Kidney (tissue), 14 donors: ENCODE measurements around the gene PHETA2. TPM values are rescaled to one million over a fixed set of nuclear protein-coding genes. Genes with fewer than 3 reads are reported as not detected.
A peak's percentile ranks its signal among the peaks of the same experiment; 100 is the strongest.

Source experiments
- DNase-seq, 5 donors: peaks; one replicate each; pipeline ENCODE4 v3.0.0-alpha.2; 2013 to 2020
- FAIRE-seq: peaks from 2 replicates; lab custom pipeline; 2012; peaks lifted over from hg19 to GRCh38; lab: Jason Lieb, UNC
- H3K27ac ChIP-seq, 2 donors: one replicate each; pipeline ENCODE4 v1.7.0; 2013; ENCODE audit warnings: low read depth in 2 of 2, low read length in 2 of 2, inconsistent platforms in 1 of 2
- H3K27me3 ChIP-seq: one replicate; pipeline ENCODE4 v1.7.1; 2013; ENCODE audit warnings: low read length, inconsistent platforms; ENCODE audit not compliant: control insufficient read depth, insufficient read depth
- H3K36me3 ChIP-seq, 3 donors: one replicate each; pipeline versions ENCODE4 v1.7.0 to v1.7.1; 2013; ENCODE audit warnings: low read length in 3 of 3, control low read depth in 1 of 3, inconsistent platforms in 1 of 3; ENCODE audit not compliant: insufficient read depth in 3 of 3, control insufficient read depth in 2 of 3
- H3K4me1 ChIP-seq, 3 donors: one replicate each; pipeline versions ENCODE4 v1.7.0 to v1.7.1; 2013; ENCODE audit warnings: low read length in 3 of 3, inconsistent platforms in 1 of 3, low read depth in 1 of 3; ENCODE audit not compliant: control insufficient read depth in 2 of 3, insufficient read depth in 2 of 3
- H3K4me3 ChIP-seq, 3 donors: one replicate each; pipeline versions ENCODE4 v1.7.0 to v1.8.1; 2013; ENCODE audit warnings: low read length in 3 of 3, control low read depth in 1 of 3, inconsistent platforms in 1 of 3
- H3K9ac ChIP-seq, 3 donors: one replicate each; pipeline versions ENCODE4 v1.7.0 to v1.7.1; 2013; ENCODE audit warnings: low read length in 3 of 3, control low read depth in 1 of 3, inconsistent platforms in 1 of 3
- H3K9me3 ChIP-seq, 3 donors: one replicate each; pipeline versions ENCODE4 v1.7.0 to v1.7.1; 2013; ENCODE audit warnings: low read length in 3 of 3, control low read depth in 1 of 3, inconsistent platforms in 1 of 3; ENCODE audit not compliant: control insufficient read depth in 2 of 3, insufficient read depth in 1 of 3
- CTCF ChIP-seq: IDR thresholded peaks from 3 replicates; pipeline ENCODE4 v1.5.1; 2012; ENCODE audit warnings: mild to moderate bottlenecking, moderate library complexity, borderline replicate concordance; ENCODE audit not compliant: insufficient read depth; ENCODE audit errors: extremely low read depth
- intact Hi-C: fragments of 100-400 bp; cut with DNase I; formaldehyde crosslinking; loops from one replicate; pipeline ENCODE4 v1.11.1; 2022
- polyA plus RNA-seq: library from polyadenylated mRNA; stranded (reverse); fragments of 350-450 nt; fragmentation: Illumina TruSeq; extraction: RNeasy Lipid Tissue Mini Kit (QIAGEN cat#74804); gene quantifications from one replicate; pipeline ENCODE4 v1.2.3, GENCODE V29; 2014; ENCODE audit warnings: low read depth, low replicate concordance; ENCODE audit not compliant: insufficient read depth
- total RNA-seq: library from RNA; stranded (reverse); fragmentation: NEBNext Ultra II Directional; extraction: Animal tissue kit (Norgen Biotek cat#: 25700); gene quantifications from one replicate; pipeline ENCODE4 v1.2.1, GENCODE V29; 2021
- donor health status: control.
- donor health status: control.
- donor health status: control.
- donor health status: control.
- donor health status: control.
- donor health status: DM: yes; HTN: yes; CAD: no.
- donor health status: Normal renal cell carcinoma (clear cell type).

The PHETA2 gene
- total and polyA plus RNA-seq, 2 donors from 2014 or later, result 6.3 to 10.4 TPM

- no peak for FAIRE-seq
- Histone ChIP-seq H3K4me3 (no peak overlapping the region), H3K36me3 (peaks cover 0 to 6% (median 0%) of the 10 kb centered on the region in 3 donors)
Observed at GRCh38 chr22:42066126-42066761, 7.8 kb upstream of the PHETA2 start.

GRCh38 chr22:42066937-42067336 lies 7.1 kb upstream of the PHETA2 start:
- DNase-seq (peak in 1 of 5 donors; percentile 53), FAIRE-seq (no peak)
- Histone ChIP-seq H3K27me3 (no peaks in the 10 kb centered on the region), H3K9me3 (no peaks in the 10 kb centered on the region), H3K4me3 (no peak overlapping the region), H3K27ac (no peak overlapping the region), H3K9ac (no peak overlapping the region), H3K4me1 (peaks cover 3 to 16% (median 9%) of the 10 kb centered on the region in 3 donors), H3K36me3 (peaks cover 0 to 6% (median 0%) of the 10 kb centered on the region in 3 donors)
- no peak for TF ChIP-seq CTCF
- intact Hi-C loops, result no loop called here

More at GRCh38 chr22:42066126-42066761, 7.8 kb upstream of the PHETA2 start:
- TF ChIP-seq CTCF, result no peak
- Histone ChIP-seq H3K27ac (no peak overlapping the region), H3K4me1 (peaks cover 2 to 15% (median 9%) of the 10 kb centered on the region in 3 donors), H3K9me3 (no peaks in the 10 kb centered on the region), H3K27me3 (no peaks in the 10 kb centered on the region), H3K9ac (no peak overlapping the region)
- intact Hi-C loops, result no loop called here
- peak in 1 of 5 donors; percentile 47 for DNase-seq

GRCh38 chr22:42067671-42068251 lies 6.3 kb upstream of the PHETA2 start:
- peak in 1 of 5 donors; percentile 51 for DNase-seq
- H3K4me1 ChIP-seq, result peaks cover 3 to 16% (median 9%) of the 10 kb centered on the region in 3 donors
- FAIRE-seq, result no peak
- H3K27ac ChIP-seq, result no peak overlapping the region
- H3K36me3 ChIP-seq, result peaks cover 0 to 3% (median 0%) of the 10 kb centered on the region in 3 donors
- H3K9ac ChIP-seq, result no peak overlapping the region
- H3K9me3 ChIP-seq, result no peaks in the 10 kb centered on the region
- intact Hi-C loops, result no loop called here
- TF ChIP-seq CTCF, result no peak
- H3K27me3 ChIP-seq, result no peaks in the 10 kb centered on the region
- no peak overlapping the region for H3K4me3 ChIP-seq
